Omental fat pad (tissue), 4 donors: ENCODE measurements around the gene OR9I1. TPM values are rescaled to one million over a fixed set of nuclear protein-coding genes. Genes with fewer than 3 reads are reported as not detected.

ENCODE experiments used
- ATAC-seq: fragments of 150-250 bp; one replicate; pipeline ENCODE4 v1.9.1; 2016; ENCODE audit warnings: mild to moderate bottlenecking, moderate library complexity; ENCODE audit not compliant: low FRiP score
- DNase-seq: peaks from one replicate; pipeline ENCODE4 v3.0.0-alpha.2; 2019; ENCODE audit warnings: low spot score
- total RNA-seq, 4 donors: library from RNA; depleted of rRNA; stranded (reverse); fragments of >200 nt; gene quantifications; one replicate each; pipeline ENCODE4 v1.1.0, GENCODE V29; 2016
- TF ChIP-seq, protein P1 (sequence below), 3 donors: fragments of 450-650 bp; IDR thresholded peaks; one replicate each; pipeline ENCODE4 v1.5.1; 2016 to 2017; ENCODE audit warnings: antibody characterized with exemption in 3 of 3, mild to moderate bottlenecking in 3 of 3, moderate library complexity in 2 of 3

OR9I1 gene, protein sequence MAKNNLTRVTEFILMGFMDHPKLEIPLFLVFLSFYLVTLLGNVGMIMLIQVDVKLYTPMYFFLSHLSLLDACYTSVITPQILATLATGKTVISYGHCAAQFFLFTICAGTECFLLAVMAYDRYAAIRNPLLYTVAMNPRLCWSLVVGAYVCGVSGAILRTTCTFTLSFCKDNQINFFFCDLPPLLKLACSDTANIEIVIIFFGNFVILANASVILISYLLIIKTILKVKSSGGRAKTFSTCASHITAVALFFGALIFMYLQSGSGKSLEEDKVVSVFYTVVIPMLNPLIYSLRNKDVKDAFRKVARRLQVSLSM
- not detected for total RNA-seq

DNA sequence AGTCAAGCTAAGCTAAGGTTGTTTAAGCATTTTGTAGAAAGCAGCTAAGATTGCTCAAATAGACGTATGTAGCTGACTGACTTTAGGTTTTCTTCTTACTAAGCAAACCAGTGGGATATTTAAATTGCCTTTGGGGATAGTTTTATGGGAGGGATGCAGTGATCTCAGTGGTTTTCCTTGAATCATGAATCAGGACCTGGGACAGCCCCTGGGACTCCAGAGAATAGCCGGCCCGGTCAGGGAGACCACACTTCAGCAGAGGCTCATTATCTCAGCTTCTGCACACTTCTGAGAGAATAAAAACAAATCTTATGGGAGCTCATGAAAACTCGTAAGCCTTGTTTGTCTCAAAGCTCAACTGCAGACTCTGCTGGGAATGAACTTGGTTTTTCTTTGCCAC is at the start of gene OR9I1:
OR9I1 (minus strand) TSS at position 62 of the 400 bp plus-strand sequence. CDS start 6,086 bp downstream, outside the sequence.
- DNase-seq = no peak
- TF ChIP-seq, protein P1, sequence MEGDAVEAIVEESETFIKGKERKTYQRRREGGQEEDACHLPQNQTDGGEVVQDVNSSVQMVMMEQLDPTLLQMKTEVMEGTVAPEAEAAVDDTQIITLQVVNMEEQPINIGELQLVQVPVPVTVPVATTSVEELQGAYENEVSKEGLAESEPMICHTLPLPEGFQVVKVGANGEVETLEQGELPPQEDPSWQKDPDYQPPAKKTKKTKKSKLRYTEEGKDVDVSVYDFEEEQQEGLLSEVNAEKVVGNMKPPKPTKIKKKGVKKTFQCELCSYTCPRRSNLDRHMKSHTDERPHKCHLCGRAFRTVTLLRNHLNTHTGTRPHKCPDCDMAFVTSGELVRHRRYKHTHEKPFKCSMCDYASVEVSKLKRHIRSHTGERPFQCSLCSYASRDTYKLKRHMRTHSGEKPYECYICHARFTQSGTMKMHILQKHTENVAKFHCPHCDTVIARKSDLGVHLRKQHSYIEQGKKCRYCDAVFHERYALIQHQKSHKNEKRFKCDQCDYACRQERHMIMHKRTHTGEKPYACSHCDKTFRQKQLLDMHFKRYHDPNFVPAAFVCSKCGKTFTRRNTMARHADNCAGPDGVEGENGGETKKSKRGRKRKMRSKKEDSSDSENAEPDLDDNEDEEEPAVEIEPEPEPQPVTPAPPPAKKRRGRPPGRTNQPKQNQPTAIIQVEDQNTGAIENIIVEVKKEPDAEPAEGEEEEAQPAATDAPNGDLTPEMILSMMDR (IDR thresholded peaks at IDR 0.05) = no peak
- no peak for ATAC-seq

DNA sequence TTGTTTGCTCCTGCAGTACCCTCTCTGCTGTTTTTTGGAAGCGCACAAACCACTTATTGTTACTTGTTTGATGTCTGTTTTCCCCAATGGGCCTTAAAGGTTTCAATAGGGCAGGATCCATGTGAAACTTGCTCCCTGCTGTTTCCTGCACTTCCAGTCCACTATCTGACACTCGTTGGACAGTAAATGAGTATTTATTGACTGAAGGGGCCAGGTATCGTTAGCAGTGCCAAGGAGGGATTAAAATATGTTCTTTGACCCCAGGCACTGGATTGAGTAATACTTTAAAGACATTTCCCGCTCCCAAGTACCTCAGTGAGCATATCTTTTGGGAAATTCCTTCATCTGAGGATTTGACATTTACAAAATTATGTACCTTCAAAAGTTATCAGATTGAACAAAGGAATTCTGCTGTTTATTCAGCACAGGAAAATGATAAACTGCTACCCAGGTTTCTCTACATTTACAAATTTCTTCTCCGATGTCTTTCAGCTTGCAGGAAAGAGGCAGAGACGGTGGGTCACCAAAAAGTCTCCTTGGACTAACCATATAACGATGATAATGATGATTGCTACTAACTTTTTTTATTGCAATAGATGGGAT is 40.3 kb upstream of the OR9I1 start:
- TF ChIP-seq, protein P1 (IDR thresholded peaks at IDR 0.05) = no peak
- ATAC-seq (no peak), DNase-seq (no peak)

DNA sequence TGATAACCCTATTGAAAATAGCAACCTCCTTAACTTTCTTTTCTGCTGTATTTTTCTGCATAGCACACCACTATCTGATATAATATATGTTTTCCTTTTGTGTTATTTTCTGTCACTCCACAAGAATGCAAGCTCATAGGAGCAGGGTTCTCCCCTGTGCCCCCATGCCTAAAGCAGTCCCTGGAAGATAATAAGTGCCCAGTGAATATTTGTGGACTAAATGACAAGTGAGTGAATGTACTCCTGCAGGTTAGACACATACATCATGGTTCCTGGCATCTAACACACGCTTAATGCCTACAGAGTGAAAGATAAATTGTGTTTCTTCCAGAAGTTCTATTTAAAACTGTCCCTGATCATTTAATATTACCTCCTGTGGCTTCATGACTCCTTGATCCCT is 39.7 kb upstream of the OR9I1 start:
- DNase-seq = no peak
- TF ChIP-seq, protein P1 (IDR thresholded peaks at IDR 0.05) = no peak
- ATAC-seq = no peak

DNA sequence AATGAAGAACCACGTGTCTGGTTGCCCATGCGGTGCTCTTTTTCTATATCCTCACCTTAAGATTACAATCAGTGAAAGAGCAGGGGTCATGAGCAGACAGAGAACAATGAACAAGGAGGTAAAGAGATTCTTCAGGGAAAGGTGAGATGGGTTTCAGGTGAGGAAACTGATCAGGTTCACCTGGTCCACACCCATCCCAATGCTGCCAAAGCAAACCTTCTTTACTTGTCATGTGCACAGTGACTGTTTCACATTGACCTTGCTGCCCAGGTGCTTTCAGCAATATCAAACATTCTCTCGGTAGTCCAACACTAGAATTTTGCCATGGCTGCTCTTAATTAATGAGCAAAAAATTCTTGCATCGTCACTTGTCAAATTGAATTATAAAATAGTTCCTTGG is 39.1 kb upstream of the OR9I1 start:
- ATAC-seq (no peak), DNase-seq (no peak)
- TF ChIP-seq, protein P1 (IDR thresholded peaks at IDR 0.05) = no peak

DNA sequence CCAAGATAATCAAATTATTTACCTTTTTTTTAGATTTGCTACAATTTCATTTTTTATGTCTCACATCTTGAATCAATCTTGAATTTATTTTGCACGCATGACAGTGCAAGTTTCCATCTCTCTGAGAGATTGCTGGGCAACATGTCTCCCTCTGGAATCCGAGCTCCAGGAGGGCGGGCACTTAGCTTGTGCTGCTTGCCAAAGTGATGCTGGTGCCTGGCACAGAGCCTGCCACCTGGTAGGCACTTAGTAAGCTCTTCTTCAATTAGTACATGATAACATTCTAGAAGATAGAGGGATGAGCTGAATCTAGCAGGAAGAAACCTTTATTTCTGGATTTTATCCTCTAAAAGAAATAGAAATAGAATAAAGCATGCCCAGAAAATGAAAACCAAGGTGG is 27.5 kb upstream of the OR9I1 start:
- DNase-seq (no peak), ATAC-seq (no peak)
- TF ChIP-seq, protein P1 (IDR thresholded peaks at IDR 0.05) = no peak

DNA sequence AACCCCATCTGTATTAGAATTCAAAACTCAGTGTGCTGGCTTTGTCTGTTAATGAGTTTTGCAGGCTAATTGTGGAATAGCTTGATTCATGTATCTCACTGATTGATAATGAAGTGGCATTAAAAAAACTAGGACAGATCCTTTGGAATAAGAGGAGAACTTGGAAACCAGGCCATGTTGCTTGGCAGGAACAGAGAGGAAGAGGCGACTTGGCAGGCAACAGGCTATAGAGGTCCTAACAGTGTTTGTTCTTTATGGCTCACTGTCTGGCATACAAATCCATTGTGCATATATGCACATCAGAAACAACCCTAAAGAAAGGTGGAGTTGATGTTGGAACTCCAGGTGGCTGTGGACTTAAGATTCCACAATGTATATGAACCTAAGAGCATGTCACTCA is 17.4 kb upstream of the OR9I1 start:
- ATAC-seq (no peak), DNase-seq (no peak)
- TF ChIP-seq, protein P1 (IDR thresholded peaks at IDR 0.05) = no peak

DNA sequence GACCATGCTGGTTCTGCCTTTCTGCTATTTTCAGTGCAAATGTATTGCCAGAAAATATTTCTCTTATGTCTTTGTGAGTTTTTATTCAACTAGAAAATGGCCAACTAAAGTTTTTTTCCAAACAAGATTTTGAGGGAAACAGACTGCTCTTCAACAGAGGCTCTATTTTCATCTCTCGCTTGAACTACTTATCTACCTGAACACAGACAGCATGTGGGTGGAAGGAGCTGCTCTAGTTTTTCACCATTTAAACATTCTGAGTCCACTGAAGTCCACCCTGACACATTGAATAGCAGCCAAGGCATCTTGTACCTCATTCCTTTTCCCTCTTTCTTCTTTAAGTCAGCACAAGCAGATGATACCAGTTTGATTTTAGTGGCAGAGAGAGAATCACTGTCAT is 9.8 kb upstream of the OR9I1 start:
- DNase-seq (no peak), ATAC-seq (no peak)
- TF ChIP-seq, protein P1 (IDR thresholded peaks at IDR 0.05) = no peak
